Measurements from ENCODE around the gene GPLD1.

Gene GPLD1

GRCh38 chr6:24504649-24505586 lies 15.5 kb upstream of the GPLD1 start:
- H3K36me3 ChIP-seq (replicated peaks; ENCODE audit: insufficient read depth, low read length): no peaks in the 10 kb centered on the region
- H4K20me1 ChIP-seq (ENCODE audit: insufficient read depth, low read length): no peaks in the 10 kb centered on the region
- no peaks in the 10 kb centered on the region for H3K9me3 ChIP-seq (replicated peaks; ENCODE audit: insufficient read depth, low read length)
- TF ChIP-seq, protein P1, sequence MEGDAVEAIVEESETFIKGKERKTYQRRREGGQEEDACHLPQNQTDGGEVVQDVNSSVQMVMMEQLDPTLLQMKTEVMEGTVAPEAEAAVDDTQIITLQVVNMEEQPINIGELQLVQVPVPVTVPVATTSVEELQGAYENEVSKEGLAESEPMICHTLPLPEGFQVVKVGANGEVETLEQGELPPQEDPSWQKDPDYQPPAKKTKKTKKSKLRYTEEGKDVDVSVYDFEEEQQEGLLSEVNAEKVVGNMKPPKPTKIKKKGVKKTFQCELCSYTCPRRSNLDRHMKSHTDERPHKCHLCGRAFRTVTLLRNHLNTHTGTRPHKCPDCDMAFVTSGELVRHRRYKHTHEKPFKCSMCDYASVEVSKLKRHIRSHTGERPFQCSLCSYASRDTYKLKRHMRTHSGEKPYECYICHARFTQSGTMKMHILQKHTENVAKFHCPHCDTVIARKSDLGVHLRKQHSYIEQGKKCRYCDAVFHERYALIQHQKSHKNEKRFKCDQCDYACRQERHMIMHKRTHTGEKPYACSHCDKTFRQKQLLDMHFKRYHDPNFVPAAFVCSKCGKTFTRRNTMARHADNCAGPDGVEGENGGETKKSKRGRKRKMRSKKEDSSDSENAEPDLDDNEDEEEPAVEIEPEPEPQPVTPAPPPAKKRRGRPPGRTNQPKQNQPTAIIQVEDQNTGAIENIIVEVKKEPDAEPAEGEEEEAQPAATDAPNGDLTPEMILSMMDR (IDR thresholded peaks at IDR 0.05; ENCODE audit: low read length): no peak
- TF ChIP-seq EZH2phosphoT487 (IDR thresholded peaks at IDR 0.05; ENCODE audit: low read length) (no peak), EZH2 (optimal IDR thresholded peaks at IDR 0.05; ENCODE audit: low read depth, low read length) (no peak)
- no peak overlapping the region for H3K4me2 ChIP-seq (ENCODE audit: low read depth, low read length)
- no peaks in the 10 kb centered on the region for H3K79me2 ChIP-seq (ENCODE audit: low read length)
- no peak overlapping the region for H3K9ac ChIP-seq (ENCODE audit: low read length)
- H2AFZ ChIP-seq (ENCODE audit: low read length): no peak overlapping the region
- H3K27me3 ChIP-seq (replicated peaks; ENCODE audit: insufficient read depth, low read length): no peaks in the 10 kb centered on the region
- H3K27ac ChIP-seq (ENCODE audit: low read length): no peak overlapping the region
- no peak overlapping the region for H3K4me3 ChIP-seq (ENCODE audit: low read length)
- DNase-seq: no peak
- H3F3A ChIP-seq (ENCODE audit: insufficient read depth, low read length): no peaks in the 10 kb centered on the region
- H3K9me2 ChIP-seq (replicated peaks; ENCODE audit: insufficient read depth, low read length): no peaks in the 10 kb centered on the region
- H3K4me1 ChIP-seq (ENCODE audit: low read length): no peaks in the 10 kb centered on the region

DNA sequence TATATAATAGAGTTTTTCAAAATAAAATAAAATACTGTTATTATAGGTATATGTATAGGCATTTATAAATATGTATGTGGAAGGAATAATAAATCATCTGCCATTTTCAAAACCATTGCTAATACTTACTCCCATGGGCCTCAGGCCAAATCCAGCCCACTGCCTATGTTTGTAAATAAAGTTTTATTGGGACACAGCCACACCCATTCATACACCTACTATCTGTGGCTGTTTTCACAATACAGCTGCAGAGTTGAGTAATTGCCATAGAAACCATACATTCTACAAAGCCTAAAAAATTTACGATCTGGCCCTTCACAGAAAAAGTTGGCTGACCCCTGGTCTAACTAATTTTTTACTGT lies 14.9 kb upstream of the GPLD1 start:
- H3K4me3 ChIP-seq (ENCODE audit: low read length): no peak overlapping the region
- H3K4me1 ChIP-seq (ENCODE audit: low read length): no peaks in the 10 kb centered on the region
- H3K36me3 ChIP-seq (replicated peaks; ENCODE audit: insufficient read depth, low read length): no peaks in the 10 kb centered on the region
- no peaks in the 10 kb centered on the region for H3K79me2 ChIP-seq (ENCODE audit: low read length)
- no peak overlapping the region for H3K4me2 ChIP-seq (ENCODE audit: low read depth, low read length)
- H2AFZ ChIP-seq (ENCODE audit: low read length): no peak overlapping the region
- H3F3A ChIP-seq (ENCODE audit: insufficient read depth, low read length): no peaks in the 10 kb centered on the region
- H4K20me1 ChIP-seq (ENCODE audit: insufficient read depth, low read length): no peaks in the 10 kb centered on the region
- no peak overlapping the region for H3K27ac ChIP-seq (ENCODE audit: low read length)
- no peaks in the 10 kb centered on the region for H3K27me3 ChIP-seq (replicated peaks; ENCODE audit: insufficient read depth, low read length)
- H3K9me3 ChIP-seq (replicated peaks; ENCODE audit: insufficient read depth, low read length): no peaks in the 10 kb centered on the region
- DNase-seq: no peak
- H3K9me2 ChIP-seq (replicated peaks; ENCODE audit: insufficient read depth, low read length): no peaks in the 10 kb centered on the region
- TF ChIP-seq EZH2 (optimal IDR thresholded peaks at IDR 0.05; ENCODE audit: low read depth, low read length): no peak
- TF ChIP-seq EZH2phosphoT487 (IDR thresholded peaks at IDR 0.05; ENCODE audit: low read length): no peak
- TF ChIP-seq, protein P1 (IDR thresholded peaks at IDR 0.05; ENCODE audit: low read length): no peak
- H3K9ac ChIP-seq (ENCODE audit: low read length): no peak overlapping the region

- no peak for TF ChIP-seq EZH2 (optimal IDR thresholded peaks at IDR 0.05; ENCODE audit: low read depth, low read length)
- TF ChIP-seq, protein P1 (IDR thresholded peaks at IDR 0.05; ENCODE audit: low read length): no peak
- TF ChIP-seq EZH2phosphoT487 (IDR thresholded peaks at IDR 0.05; ENCODE audit: low read length): no peak
- no peak overlapping the region for H3K27ac ChIP-seq (ENCODE audit: low read length)
- H3K9me2 ChIP-seq (replicated peaks; ENCODE audit: insufficient read depth, low read length): no peaks in the 10 kb centered on the region
- H3K4me1 ChIP-seq (ENCODE audit: low read length): no peaks in the 10 kb centered on the region
- no peaks in the 10 kb centered on the region for H3F3A ChIP-seq (ENCODE audit: insufficient read depth, low read length)
- H3K27me3 ChIP-seq (replicated peaks; ENCODE audit: insufficient read depth, low read length): no peaks in the 10 kb centered on the region
- H3K4me3 ChIP-seq (ENCODE audit: low read length): no peak overlapping the region
- H3K4me2 ChIP-seq (ENCODE audit: low read depth, low read length): no peak overlapping the region
- H2AFZ ChIP-seq (ENCODE audit: low read length): no peak overlapping the region
- no peaks in the 10 kb centered on the region for H4K20me1 ChIP-seq (ENCODE audit: insufficient read depth, low read length)
- H3K9me3 ChIP-seq (replicated peaks; ENCODE audit: insufficient read depth, low read length): no peaks in the 10 kb centered on the region
- no peaks in the 10 kb centered on the region; the same call in 1 of the 2 replicates for H3K36me3 ChIP-seq (replicated peaks; ENCODE audit: insufficient read depth, low read length)
- H3K9ac ChIP-seq (ENCODE audit: low read length): no peak overlapping the region
- H3K79me2 ChIP-seq (ENCODE audit: low read length): no peaks in the 10 kb centered on the region
- DNase-seq: no peak
Measured at GRCh38 chr6:24501914-24502313, 12.5 kb upstream of the GPLD1 start.

All from MM.1S (cell line).